Measurements from ENCODE around the gene ZIC1. TPM values are rescaled to one million over a fixed set of nuclear protein-coding genes. Genes with fewer than 3 reads are reported as not detected.

Gene ZIC1
- total RNA-seq, 2 donors from 2014 or later, result not detected

GRCh38 chr3:147384210-147385058, 24.7 kb upstream of the ZIC1 start:
- WGBS, result 8% methylated on average over 27 of the region's 27 CpGs

GRCh38 chr3:147385059-147386012, 23.8 kb upstream of the ZIC1 start:
- Histone ChIP-seq H3K27me3 (replicated peaks; ENCODE audit: insufficient read depth) (peaks cover 61% of the 10 kb centered on the region), H3K4me1 (replicated peaks) (no peaks in the 10 kb centered on the region), H3K4me3 (no peak overlapping the region), H3K36me3 (no peaks in the 10 kb centered on the region), H3K27ac (no peak overlapping the region), H3K9me3 (no peaks in the 10 kb centered on the region)
- WGBS, result 9% methylated on average over 23 of the region's 23 CpGs
- no peak for TF ChIP-seq POLR2AphosphoS5 (IDR thresholded peaks at IDR 0.05)
- no peak for TF ChIP-seq POLR2A (IDR thresholded peaks at IDR 0.05)
- TF ChIP-seq CTCF (IDR thresholded peaks at IDR 0.05), result no peak
- DNase-seq (ENCODE audit: low spot score), result no peak
- intact Hi-C loops (cut with DNase I), result no loop called here

More at GRCh38 chr3:147384210-147385058, 24.7 kb upstream of the ZIC1 start:
- Histone ChIP-seq H3K4me1 (replicated peaks) (no peaks in the 10 kb centered on the region), H3K27ac (no peak overlapping the region), H3K4me3 (no peak overlapping the region), H3K27me3 (replicated peaks; ENCODE audit: insufficient read depth) (peaks cover 58% of the 10 kb centered on the region), H3K9me3 (no peaks in the 10 kb centered on the region), H3K36me3 (no peaks in the 10 kb centered on the region)
- TF ChIP-seq POLR2A (IDR thresholded peaks at IDR 0.05) (no peak), POLR2AphosphoS5 (IDR thresholded peaks at IDR 0.05) (no peak), CTCF (IDR thresholded peaks at IDR 0.05) (no peak)
- DNase-seq (ENCODE audit: low spot score), result no peak
- intact Hi-C loops (cut with DNase I), result no loop called here

- H3K4me1 ChIP-seq (replicated peaks), result no peaks in the 10 kb centered on the region
- H3K4me3 ChIP-seq, result no peak overlapping the region
- no peaks in the 10 kb centered on the region for H3K9me3 ChIP-seq
- no peak overlapping the region for H3K27ac ChIP-seq
- H3K36me3 ChIP-seq, result no peaks in the 10 kb centered on the region
- intact Hi-C loops (cut with DNase I), result no loop called here
- TF ChIP-seq CTCF (IDR thresholded peaks at IDR 0.05) (no peak), POLR2A (IDR thresholded peaks at IDR 0.05) (no peak), POLR2AphosphoS5 (IDR thresholded peaks at IDR 0.05) (no peak)
- no peak for DNase-seq (ENCODE audit: low spot score)
- 3% methylated on average over 10 of the region's 10 CpGs for WGBS
- H3K27me3 ChIP-seq (replicated peaks; ENCODE audit: insufficient read depth), result peaks cover 71% of the 10 kb centered on the region
Measured at GRCh38 chr3:147387291-147387884, 21.8 kb upstream of the ZIC1 start.

GRCh38 chr3:147387885-147388699, 21.1 kb upstream of the ZIC1 start:
- 6% methylated on average over 36 of the region's 36 CpGs for WGBS
- peaks cover 71% of the 10 kb centered on the region for H3K27me3 ChIP-seq (replicated peaks; ENCODE audit: insufficient read depth)
- no peak for TF ChIP-seq POLR2A (IDR thresholded peaks at IDR 0.05)
- TF ChIP-seq CTCF (IDR thresholded peaks at IDR 0.05), result no peak
- TF ChIP-seq POLR2AphosphoS5 (IDR thresholded peaks at IDR 0.05), result no peak
- H3K9me3 ChIP-seq, result no peaks in the 10 kb centered on the region
- H3K36me3 ChIP-seq, result no peaks in the 10 kb centered on the region
- intact Hi-C loops (cut with DNase I), result no loop called here
- no peak overlapping the region for H3K4me3 ChIP-seq
- DNase-seq (ENCODE audit: low spot score), result no peak
- H3K4me1 ChIP-seq (replicated peaks), result no peaks in the 10 kb centered on the region
- H3K27ac ChIP-seq, result no peak overlapping the region
